ENCODE data around the gene SARDH.

DNA sequence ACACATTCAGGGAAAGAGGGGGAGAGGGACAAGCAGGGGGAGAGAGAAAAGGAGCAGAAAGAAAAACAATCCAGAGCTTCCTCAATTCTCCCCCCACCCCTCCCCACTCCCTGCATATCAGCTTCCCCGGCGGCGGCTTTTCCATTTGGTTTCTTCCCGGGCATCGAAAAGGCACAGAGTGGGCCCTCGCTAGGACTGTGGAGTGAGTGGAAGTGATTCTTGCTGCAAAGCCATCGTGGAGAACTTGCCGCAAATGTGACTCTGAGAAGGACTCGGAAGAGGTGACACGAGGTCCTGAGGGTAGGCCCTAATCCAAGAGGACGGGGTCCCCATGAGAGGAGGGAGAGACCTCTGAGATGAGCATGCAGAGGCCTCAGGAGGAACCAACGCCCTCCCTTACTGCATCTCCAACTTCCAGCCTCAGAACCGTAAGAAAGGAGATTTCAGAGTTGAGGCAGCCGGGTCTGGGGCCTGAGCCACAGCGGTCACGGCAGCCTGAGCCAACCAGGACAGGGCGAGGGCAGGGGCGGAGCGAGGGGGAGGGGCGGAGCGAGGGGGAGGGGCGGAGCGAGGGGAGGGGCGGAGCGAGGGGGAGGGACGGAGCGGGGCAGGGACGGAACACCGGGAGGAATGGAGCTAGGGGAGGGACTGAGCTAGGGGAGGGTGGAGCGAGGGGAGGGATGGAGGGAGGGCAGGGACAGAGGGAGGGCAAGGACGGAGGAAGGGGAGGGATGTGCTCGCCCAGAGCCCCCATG is 21.2 kb upstream of the SARDH start:
- TF ChIP-seq, protein P1, sequence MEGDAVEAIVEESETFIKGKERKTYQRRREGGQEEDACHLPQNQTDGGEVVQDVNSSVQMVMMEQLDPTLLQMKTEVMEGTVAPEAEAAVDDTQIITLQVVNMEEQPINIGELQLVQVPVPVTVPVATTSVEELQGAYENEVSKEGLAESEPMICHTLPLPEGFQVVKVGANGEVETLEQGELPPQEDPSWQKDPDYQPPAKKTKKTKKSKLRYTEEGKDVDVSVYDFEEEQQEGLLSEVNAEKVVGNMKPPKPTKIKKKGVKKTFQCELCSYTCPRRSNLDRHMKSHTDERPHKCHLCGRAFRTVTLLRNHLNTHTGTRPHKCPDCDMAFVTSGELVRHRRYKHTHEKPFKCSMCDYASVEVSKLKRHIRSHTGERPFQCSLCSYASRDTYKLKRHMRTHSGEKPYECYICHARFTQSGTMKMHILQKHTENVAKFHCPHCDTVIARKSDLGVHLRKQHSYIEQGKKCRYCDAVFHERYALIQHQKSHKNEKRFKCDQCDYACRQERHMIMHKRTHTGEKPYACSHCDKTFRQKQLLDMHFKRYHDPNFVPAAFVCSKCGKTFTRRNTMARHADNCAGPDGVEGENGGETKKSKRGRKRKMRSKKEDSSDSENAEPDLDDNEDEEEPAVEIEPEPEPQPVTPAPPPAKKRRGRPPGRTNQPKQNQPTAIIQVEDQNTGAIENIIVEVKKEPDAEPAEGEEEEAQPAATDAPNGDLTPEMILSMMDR (conservative IDR thresholded peaks at IDR 0.05), result no peak
- TF ChIP-seq EZH2 (IDR thresholded peaks at IDR 0.05; ENCODE audit: low read depth), result no peak

Data from PC-9 (cell line).